RWPE2 (cell line): ENCODE results near the gene SKOR1.

ENCODE experiments used
- ATAC-seq: fragments of 200-7000 bp; cut with Tn5 transposase; 3 replicates; pipeline ENCODE4 v1.9.1; 2021; ENCODE audit warnings: low read depth
- DNase-seq: peaks from one replicate; pipeline ENCODE4 v3.0.0-alpha.2; 2020; ENCODE audit warnings: low spot score
- H3K27ac ChIP-seq: fragments of 450-650 bp; 2 replicates; pipeline ENCODE4 v1.5.1; 2017; ENCODE audit warnings: mild to moderate bottlenecking; ENCODE audit not compliant: poor library complexity, severe bottlenecking
- H3K27me3 ChIP-seq: fragments of 250-450 bp; sonication (Bioruptor Pico); 2 replicates; pipeline ENCODE4 v1.5.1; 2021; ENCODE audit warnings: mild to moderate bottlenecking, moderate library complexity; ENCODE audit not compliant: insufficient read depth, poor library complexity, severe bottlenecking
- H3K36me3 ChIP-seq: fragments of 250-450 bp; sonication (Bioruptor Pico); 2 replicates; pipeline ENCODE4 v1.5.1; 2020; ENCODE audit warnings: low read depth, mild to moderate bottlenecking, moderate library complexity
- H3K4me1 ChIP-seq: fragments of 250-450 bp; sonication (Bioruptor Pico); 2 replicates; pipeline ENCODE4 v1.5.1; 2021; ENCODE audit warnings: mild to moderate bottlenecking, moderate library complexity; ENCODE audit not compliant: insufficient read depth, poor library complexity, severe bottlenecking
- H3K4me3 ChIP-seq: fragments of 250-450 bp; sonication (Bioruptor Pico); 2 replicates; pipeline ENCODE4 v1.5.1; 2021; ENCODE audit warnings: mild to moderate bottlenecking, moderate library complexity; ENCODE audit not compliant: severe bottlenecking
- H3K9me3 ChIP-seq: fragments of 250-450 bp; sonication (Bioruptor Pico); 2 replicates; pipeline ENCODE4 v1.5.1; 2021; ENCODE audit warnings: mild to moderate bottlenecking, moderate library complexity; ENCODE audit not compliant: severe bottlenecking
- TF ChIP-seq, protein P1 (sequence below): fragments of 450-650 bp; IDR thresholded peaks from one replicate; pipeline ENCODE4 v1.5.1; 2017; ENCODE audit warnings: mild to moderate bottlenecking, moderate library complexity; ENCODE audit not compliant: poor library complexity, severe bottlenecking

SKOR1 gene, protein sequence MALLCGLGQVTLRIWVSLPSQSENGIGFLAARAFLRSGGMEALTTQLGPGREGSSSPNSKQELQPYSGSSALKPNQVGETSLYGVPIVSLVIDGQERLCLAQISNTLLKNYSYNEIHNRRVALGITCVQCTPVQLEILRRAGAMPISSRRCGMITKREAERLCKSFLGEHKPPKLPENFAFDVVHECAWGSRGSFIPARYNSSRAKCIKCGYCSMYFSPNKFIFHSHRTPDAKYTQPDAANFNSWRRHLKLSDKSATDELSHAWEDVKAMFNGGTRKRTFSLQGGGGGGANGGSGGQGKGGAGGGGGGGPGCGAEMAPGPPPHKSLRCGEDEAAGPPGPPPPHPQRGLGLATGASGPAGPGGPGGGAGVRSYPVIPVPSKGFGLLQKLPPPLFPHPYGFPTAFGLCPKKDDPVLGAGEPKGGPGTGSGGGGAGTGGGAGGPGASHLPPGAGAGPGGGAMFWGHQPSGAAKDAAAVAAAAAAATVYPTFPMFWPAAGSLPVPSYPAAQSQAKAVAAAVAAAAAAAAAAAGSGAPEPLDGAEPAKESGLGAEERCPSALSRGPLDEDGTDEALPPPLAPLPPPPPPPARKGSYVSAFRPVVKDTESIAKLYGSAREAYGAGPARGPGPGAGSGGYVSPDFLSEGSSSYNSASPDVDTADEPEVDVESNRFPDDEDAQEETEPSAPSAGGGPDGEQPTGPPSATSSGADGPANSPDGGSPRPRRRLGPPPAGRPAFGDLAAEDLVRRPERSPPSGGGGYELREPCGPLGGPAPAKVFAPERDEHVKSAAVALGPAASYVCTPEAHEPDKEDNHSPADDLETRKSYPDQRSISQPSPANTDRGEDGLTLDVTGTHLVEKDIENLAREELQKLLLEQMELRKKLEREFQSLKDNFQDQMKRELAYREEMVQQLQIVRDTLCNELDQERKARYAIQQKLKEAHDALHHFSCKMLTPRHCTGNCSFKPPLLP

DNA sequence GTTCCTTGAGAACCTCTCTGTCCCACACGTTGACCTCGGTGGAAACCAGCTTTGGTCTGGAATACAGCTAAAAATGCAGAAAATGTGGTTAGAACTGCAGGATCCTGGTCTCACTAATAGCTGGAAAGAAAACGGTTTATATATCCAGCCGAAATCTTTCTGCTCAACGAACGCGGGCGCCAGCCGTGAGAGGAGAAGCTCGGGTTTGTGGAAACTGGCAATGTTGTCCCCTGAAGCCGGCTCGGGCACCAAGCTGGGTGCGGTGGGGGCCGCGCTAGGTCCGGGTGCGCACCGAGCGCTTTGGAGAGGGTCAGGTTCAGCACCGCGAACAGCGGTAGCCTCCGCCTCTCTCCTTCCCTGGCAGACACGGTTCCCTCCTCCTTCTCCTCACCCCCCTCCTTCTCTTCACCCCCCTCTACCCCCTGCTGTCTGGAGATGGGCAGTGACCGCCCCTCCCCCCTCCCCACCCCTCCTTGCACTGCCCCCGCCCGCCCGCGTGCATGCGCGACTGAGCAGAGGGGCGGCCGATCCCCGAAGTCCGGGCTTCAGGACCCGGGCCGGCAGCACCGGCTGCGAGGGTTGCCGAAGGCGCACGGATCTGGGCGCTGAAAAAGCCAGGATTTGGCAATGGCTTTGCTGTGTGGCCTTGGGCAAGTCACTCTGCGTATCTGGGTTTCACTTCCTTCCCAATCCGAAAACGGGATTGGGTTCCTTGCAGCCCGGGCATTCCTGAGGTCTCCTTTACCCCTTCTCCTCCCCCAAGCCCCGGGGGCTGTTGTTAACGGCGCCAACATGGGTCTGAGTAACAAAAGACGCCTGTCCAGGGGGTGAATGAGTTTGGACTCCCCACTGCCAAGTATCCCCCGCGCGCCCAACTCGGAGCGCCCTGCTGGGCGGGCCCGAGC is at the start of gene SKOR1:
Gene SKOR1, plus strand, starts transcription at position 534 of the 905 bp plus-strand sequence. Its CDS starts 94 bp downstream, at position 628.
- Histone ChIP-seq H3K4me3 (no peak within 1 kb of the TSS), H3K27me3 (peaks cover 98% of the 10 kb centered on the region), H3K27ac (no peak within 1 kb of the TSS), H3K4me1 (no peaks in the 10 kb centered on the region), H3K36me3 (no peaks in the 10 kb centered on the region), H3K9me3 (no peaks in the 10 kb centered on the region)
- TF ChIP-seq, protein P1, sequence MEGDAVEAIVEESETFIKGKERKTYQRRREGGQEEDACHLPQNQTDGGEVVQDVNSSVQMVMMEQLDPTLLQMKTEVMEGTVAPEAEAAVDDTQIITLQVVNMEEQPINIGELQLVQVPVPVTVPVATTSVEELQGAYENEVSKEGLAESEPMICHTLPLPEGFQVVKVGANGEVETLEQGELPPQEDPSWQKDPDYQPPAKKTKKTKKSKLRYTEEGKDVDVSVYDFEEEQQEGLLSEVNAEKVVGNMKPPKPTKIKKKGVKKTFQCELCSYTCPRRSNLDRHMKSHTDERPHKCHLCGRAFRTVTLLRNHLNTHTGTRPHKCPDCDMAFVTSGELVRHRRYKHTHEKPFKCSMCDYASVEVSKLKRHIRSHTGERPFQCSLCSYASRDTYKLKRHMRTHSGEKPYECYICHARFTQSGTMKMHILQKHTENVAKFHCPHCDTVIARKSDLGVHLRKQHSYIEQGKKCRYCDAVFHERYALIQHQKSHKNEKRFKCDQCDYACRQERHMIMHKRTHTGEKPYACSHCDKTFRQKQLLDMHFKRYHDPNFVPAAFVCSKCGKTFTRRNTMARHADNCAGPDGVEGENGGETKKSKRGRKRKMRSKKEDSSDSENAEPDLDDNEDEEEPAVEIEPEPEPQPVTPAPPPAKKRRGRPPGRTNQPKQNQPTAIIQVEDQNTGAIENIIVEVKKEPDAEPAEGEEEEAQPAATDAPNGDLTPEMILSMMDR: no peak
- DNase-seq: peak; percentile 64
- peak; percentile 31; the same call in 2 of the 3 replicates for ATAC-seq

- DNase-seq (no peak), ATAC-seq (no peak)
- Histone ChIP-seq H3K4me1 (no peaks in the 10 kb centered on the region), H3K27me3 (no peaks in the 10 kb centered on the region), H3K4me3 (no peak overlapping the region), H3K9me3 (no peaks in the 10 kb centered on the region), H3K36me3 (no peaks in the 10 kb centered on the region), H3K27ac (no peak overlapping the region)
- TF ChIP-seq, protein P1: no peak
These were observed 49.3 kb upstream of the SKOR1 start for GRCh38 chr15:67775998-67776397.

- no peaks in the 10 kb centered on the region for H3K36me3 ChIP-seq
- H3K4me1 ChIP-seq: no peaks in the 10 kb centered on the region
- H3K9me3 ChIP-seq: no peaks in the 10 kb centered on the region
- H3K27ac ChIP-seq: no peak overlapping the region
- no peak for DNase-seq
- no peak for ATAC-seq
- H3K4me3 ChIP-seq: no peak overlapping the region
- no peaks in the 10 kb centered on the region for H3K27me3 ChIP-seq
- TF ChIP-seq, protein P1: no peak
These were observed 48.7 kb upstream of the SKOR1 start for GRCh38 chr15:67776600-67776999.

DNA sequence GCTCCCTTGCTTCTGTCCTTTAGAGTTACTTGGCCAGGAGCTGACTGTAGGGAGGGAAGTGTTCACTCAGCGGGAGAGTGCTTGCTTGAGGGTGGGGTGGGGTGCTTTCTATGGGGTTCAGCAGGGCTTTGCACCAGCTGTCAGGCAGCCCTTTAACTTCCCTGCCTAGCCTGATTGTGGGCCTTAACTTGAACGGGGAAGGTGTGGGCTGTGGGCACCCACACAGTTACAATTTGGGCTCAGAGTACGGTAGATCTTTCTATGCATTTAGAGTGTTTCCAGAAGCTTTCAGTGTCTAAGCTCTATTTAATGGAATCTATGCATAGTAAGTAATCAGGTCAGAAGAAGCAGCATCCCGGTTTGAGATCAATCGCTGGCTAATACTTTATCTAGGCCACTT is 48.2 kb upstream of the SKOR1 start:
- H3K9me3 ChIP-seq: no peaks in the 10 kb centered on the region
- TF ChIP-seq, protein P1: no peak
- H3K36me3 ChIP-seq: no peaks in the 10 kb centered on the region
- no peak for ATAC-seq
- H3K4me1 ChIP-seq: no peaks in the 10 kb centered on the region
- H3K4me3 ChIP-seq: no peak overlapping the region
- DNase-seq: no peak
- H3K27me3 ChIP-seq: no peaks in the 10 kb centered on the region
- H3K27ac ChIP-seq: no peak overlapping the region
